GM19455 (cell line): Measurements from ENCODE around the gene ROCK1.
"Not testable (repeated sequence)": the region's sequence is repeated elsewhere in the genome, so short reads cannot be mapped to it uniquely, and the experiment has no call there.

ENCODE experiments used
- ATAC-seq: cut with Tn5 transposase; IDR thresholded peaks from one replicate; pipeline ENCODE4 v1.9.1; 2021; ENCODE audit not compliant: unreplicated experiment

The ROCK1 gene

DNA sequence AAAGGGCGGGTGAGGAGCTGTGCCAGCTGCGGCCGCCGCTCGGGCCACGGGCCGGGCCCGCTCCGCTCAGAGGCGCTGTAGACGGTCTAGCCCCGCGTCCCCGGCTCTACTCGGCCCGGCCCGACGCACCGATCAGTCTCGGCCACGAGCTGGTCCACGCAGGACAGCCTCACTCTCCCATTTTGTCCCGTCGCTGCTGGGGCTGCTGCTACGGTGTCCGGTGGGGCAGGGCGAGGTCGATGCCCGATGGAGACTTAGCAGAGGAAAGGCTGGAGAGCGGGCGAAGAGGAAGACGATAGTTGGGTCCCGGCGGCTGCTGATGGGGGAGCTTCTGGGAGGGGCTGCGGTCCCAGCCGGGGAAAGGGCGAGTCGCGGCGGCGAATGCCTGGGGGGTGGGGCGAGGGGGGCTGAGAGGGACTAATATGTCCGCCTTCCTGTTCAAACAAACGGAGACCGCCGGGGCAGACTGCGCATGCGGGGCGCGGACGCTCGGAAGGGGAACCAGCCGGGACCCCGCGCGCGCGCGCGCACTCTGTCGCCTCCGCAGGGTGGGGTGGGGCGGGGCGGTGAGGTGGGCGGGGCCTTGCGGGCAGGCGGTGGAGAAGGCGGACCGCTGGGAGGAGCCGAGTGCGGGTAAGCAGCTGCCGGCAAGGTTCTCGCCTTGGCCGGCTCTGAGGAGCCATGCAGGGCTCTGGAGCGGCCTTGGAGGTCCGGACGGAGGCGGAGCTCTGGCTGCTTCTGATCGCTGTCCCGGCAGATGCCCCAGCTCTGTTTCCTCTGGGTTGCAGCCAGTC, at the start of gene ROCK1:
Gene ROCK1, minus strand, starts transcription at position 468 of the 794 bp plus-strand sequence. CDS start 903 bp downstream, outside the sequence.
- ATAC-seq = peak; percentile 91

DNA sequence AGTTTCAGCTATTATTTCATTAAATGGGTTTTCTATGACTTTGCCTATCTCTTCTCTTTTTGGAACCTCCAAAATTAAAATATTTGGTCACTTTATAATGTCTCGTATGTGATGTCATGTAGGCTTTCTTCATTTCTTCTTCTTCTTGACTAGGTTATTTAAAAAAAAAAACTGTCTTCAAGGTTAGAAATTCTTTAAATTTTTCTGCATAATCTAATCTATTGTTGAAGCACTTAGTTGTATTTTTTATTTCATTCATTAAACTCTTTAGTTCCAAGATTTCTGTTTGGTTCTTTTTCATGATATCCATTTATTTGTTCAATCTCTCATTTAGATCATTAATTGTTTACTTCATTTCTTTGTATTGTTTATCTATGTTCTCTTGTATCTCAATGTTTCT, 43.8 kb upstream of the ROCK1 start:
- no peak for ATAC-seq

- no peak for ATAC-seq
These were observed 34.4 kb upstream of the ROCK1 start for GRCh38 chr18:21146016-21146415.

GRCh38 chr18:21145371-21145770, 33.8 kb upstream of the ROCK1 start:
- no peak for ATAC-seq

DNA sequence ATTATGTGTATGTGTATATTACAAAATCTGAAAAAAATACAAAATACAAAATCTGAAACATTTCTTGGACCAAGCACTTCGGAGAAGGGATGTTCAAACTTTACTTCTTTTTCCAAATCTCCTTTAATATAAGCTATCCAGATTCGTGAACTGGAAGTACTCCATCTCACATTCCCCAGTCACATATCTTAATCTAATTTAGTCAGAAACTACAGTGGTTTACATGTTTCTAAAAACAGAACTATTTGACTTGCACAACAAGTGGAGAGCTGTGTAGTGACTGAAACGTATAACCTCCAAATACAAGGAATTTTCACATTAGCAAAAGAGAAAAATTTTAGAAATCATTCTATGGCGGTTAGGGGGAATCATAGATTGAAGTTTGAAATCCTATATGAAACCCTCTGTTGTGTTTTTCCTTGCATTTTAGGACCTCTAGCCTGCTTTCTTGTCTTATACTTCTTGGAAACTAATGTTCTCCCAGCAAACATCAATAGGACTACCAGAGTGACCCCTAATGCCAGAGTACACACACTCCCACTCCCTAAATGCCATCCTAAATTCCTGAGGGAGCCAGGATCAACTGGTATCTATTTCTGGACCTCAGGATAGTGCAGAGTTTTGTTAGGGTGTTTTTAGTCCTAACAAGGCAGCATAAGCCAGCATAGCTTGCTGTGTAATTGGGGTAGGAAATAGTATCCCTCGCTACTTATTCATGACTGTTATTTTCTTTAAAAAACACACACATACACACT, 30.2 kb upstream of the ROCK1 start:
- ATAC-seq = no peak

DNA sequence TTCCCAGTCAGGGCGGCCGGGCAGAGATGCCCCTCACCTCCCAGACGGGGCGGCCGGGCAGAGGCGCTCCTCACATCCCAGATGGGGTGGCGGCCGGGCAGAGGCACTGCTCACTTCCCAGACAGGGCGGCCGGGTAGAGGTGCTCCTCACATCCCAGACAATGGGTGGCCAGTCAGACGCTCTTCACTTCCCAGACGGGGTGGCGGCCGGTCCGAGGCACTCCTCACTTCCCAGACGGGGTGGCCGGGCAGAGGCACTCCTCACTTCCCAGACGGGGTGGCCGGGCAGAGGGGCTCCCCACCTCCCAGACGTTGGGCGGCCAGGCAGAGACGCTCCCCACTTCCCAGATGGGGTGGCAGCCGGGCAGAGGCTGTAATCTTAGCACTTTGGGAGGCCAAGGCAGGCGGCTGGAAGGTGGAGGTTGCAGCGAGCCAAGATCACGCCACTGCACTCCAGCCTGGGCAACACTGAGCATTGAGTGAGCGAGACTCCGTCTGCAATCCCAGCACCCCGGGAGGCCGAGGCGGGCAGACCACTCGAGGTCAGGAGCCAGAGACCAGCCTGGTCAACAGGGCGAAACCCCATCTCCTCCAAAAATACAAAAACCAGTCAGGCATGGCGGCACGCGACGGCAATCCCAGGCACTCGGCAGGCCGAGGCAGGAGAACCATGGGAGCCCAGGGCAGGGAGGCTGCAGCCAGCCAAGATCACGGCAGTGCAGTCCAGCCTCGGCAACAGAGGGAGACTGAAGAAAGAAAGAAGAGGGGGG, 26.3 kb upstream of the ROCK1 start:
- ATAC-seq = not testable (repeated sequence)

DNA sequence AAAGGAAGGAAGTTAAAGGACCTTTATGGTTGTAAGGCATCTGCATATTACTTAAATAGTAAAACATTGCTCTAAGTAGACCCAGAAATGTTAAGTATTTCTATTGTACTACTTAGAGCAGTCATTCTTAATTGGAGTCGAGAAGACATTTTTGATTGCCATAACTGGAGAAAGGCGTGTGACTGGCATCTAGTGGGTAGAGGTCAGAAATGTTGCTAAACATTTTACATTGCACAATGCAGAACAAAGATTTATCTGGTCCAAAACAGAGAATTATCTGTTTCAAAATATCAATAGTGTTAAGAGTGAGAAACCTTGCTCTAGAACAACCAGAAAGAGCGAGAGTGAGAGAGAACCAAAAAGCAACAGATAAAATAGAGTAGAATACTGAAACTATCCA, 23.3 kb upstream of the ROCK1 start:
- ATAC-seq = no peak

DNA sequence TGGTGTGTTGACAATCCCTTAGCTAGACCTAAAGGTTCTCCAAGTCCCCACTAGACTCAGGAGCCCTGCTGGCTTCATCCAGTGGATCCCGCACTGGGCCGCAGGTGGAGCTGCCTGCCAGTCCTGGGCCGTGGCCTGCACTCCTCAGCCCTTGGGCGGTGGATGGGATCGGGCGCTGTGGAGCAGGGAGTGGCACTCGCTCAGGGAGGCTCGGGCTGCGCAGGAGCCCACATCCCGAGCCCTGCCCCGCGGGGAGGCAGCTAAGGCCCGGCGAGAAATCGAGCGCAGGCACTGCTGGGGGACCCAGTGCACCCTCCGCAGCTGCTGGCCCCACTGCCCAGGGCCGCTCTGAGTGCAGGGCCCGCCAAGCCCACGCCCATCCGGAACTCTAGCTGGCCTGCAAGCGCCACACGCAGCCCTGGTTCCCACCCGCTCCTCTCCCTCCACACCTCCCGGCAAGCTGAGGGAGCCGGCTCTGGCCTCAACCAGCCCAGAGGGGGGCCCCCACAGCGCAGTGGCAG, 20.8 kb upstream of the ROCK1 start:
- ATAC-seq = no peak

- ATAC-seq = no peak
These were observed 20.1 kb upstream of the ROCK1 start for GRCh38 chr18:21131698-21132227.

- no peak for ATAC-seq
These were observed 18.1 kb upstream of the ROCK1 start for GRCh38 chr18:21129566-21130216.

- no peak for ATAC-seq
These were observed 11.8 kb upstream of the ROCK1 start for GRCh38 chr18:21123290-21123926.

DNA sequence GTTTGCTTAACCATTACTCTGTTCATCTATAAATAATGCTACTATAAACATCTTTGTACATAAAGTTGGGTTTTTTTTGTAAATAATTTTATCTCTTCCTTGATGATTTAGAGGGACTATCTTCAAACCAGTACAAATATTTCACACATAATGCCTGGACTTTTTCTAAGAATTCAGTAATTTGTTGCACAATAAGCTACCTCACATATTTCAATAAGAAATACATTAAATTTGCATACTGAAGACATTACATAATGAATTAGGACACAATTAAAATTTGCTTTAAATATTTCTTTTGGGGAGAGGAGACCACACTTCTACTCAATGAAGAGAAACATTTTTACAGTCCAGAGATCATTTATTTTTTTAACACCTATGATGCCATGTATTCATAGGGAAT, 7.2 kb upstream of the ROCK1 start:
- no peak for ATAC-seq

GRCh38 chr18:21117409-21118131, 6.0 kb upstream of the ROCK1 start:
- ATAC-seq = no peak

- ATAC-seq = no peak
These were observed 4.2 kb upstream of the ROCK1 start for GRCh38 chr18:21115519-21116411.

DNA sequence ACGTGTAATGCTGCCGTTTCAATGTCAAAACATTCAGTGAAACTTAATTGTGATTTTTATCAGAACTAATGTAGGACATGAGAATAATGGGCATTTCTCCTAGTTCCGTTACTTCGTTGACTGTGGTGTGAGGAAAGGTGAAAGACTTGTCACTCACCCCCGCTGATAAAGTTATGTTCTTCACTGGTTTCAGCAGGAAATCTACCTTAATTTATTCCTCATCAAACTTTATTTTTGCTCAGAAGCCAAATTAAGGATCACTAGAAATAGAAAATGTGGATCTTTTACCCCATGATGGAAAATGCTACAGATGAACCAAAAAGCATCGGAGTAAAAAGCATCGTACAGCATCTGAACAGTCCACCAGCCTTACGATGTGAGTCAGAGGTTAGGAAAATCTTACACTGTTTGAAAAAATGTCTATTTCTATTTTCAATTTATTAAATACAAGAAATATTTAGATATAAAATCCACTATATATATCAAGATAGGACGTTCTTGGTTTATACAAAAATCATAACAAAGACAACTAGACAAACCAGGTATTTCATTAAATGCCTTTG, 1.0 kb upstream of the ROCK1 start:
- no peak for ATAC-seq

GRCh38 chr18:21112140-21112473, 494 bp upstream of the ROCK1 start:
- no peak for ATAC-seq

GRCh38 chr18:21110713-21111345, 784 bp downstream of the ROCK1 start:
- ATAC-seq = peak; percentile 28
